Mammary epithelial cell (primary cell): ENCODE data around the gene PLBD2.

Experiments
- CTCF ChIP-seq, 2 donors: IDR thresholded peaks in 1 of 2; conservative IDR thresholded peaks in 1 of 2; 2 replicates each; pipeline ENCODE4 v1.5.1; 2011 to 2012; ENCODE audit warnings: inconsistent platforms in 2 of 2, low read length in 2 of 2, mild to moderate bottlenecking in 2 of 2, control low read depth in 1 of 2, low read depth in 1 of 2; ENCODE audit not compliant: insufficient read depth in 1 of 2; ENCODE audit errors: extremely low read depth in 1 of 2
- EZH2 ChIP-seq: IDR thresholded peaks from 2 replicates; pipeline ENCODE4 v1.6.1; 2012; ENCODE audit warnings: low read length, inconsistent platforms, borderline replicate concordance

DNA sequence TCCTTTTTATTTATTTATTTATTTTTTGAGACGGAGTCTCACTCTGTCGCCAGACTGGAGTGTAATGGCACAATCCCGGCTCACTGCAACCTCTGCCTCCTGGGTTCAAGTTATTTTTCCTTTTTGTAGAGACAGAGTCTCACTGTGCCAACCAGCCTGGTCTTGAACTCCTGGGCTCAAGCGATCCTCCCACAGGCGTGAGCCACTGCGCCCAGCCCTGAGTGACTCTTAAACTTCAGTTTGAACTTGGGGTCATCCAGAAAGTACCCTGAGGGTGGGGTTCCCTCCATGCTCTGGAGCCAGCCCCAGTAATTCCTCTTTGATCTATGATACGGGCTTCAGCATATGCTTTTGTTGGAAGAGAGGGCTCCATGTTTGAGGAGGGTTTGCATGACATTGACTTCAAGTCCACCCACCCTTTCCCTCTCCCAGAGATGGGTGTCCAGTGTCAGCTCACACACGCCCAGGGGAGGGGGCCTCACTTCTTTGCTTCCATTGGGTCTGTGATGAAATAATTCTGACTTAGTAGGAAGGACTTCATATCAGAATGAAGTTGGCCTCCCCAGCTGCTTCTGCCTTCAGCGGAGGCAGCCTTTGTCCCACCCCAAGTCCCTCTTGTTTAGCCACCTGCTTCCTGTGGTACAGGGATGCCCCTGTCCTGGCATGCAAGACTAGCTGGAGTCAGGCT, 33.4 kb downstream of the PLBD2 start:
- TF ChIP-seq CTCF (conservative IDR thresholded peaks at IDR 0.05 in 1 of 2, IDR thresholded peaks at IDR 0.05 in 1 of 2; ENCODE audit: extremely low read depth in 1 of 2, insufficient read depth in 1 of 2, low read depth in 1 of 2, low read length in 2 of 2) (no peak), EZH2 (no peak)
